MM.1S (cell line): ENCODE results near the gene PLA2G4B.

Source experiments
- DNase-seq: peaks from one replicate; pipeline ENCODE4 v3.0.0-alpha.2; 2015
- H2AFZ ChIP-seq: fragments of 300-600 bp; sonication (generic); 2 replicates; pipeline ENCODE4 v1.6.0; 2016; ENCODE audit warnings: antibody characterized with exemption, low read length
- H3F3A ChIP-seq: fragments of 300-600 bp; sonication (generic); 2 replicates; pipeline ENCODE4 v1.6.1; 2016; ENCODE audit warnings: mild to moderate bottlenecking, antibody characterized with exemption, low read length, moderate library complexity, mixed read lengths; ENCODE audit not compliant: insufficient read depth
- H3K27ac ChIP-seq: fragments of 300-600 bp; sonication (generic); 2 replicates; pipeline ENCODE4 v1.5.1; 2016; ENCODE audit warnings: mild to moderate bottlenecking, low read length
- H3K27me3 ChIP-seq: fragments of 300-600 bp; sonication (generic); replicated peaks from 2 replicates; pipeline ENCODE4 v1.6.0; 2016; ENCODE audit warnings: low read length; ENCODE audit not compliant: insufficient read depth
- H3K36me3 ChIP-seq: fragments of 300-600 bp; sonication (generic); replicated peaks from 2 replicates; pipeline ENCODE4 v1.6.1; 2016; ENCODE audit warnings: mild to moderate bottlenecking, low read length, mixed read lengths; ENCODE audit not compliant: insufficient read depth
- H3K4me1 ChIP-seq: fragments of 300-600 bp; sonication (generic); 2 replicates; pipeline ENCODE4 v1.6.1; 2016; ENCODE audit warnings: low read length, mixed read lengths
- H3K4me2 ChIP-seq: fragments of 300-600 bp; sonication (generic); 2 replicates; pipeline ENCODE4 v1.6.0; 2016; ENCODE audit warnings: low read depth, low read length
- H3K4me3 ChIP-seq: fragments of 300-600 bp; sonication (generic); 2 replicates; pipeline ENCODE4 v1.5.1; 2016; ENCODE audit warnings: low read length, mixed read lengths
- H3K79me2 ChIP-seq: fragments of 300-600 bp; sonication (generic); 2 replicates; pipeline ENCODE4 v1.6.1; 2016; ENCODE audit warnings: mixed run types, low read length, mixed read lengths
- H3K9ac ChIP-seq: fragments of 300-600 bp; sonication (generic); 2 replicates; pipeline ENCODE4 v1.6.1; 2016; ENCODE audit warnings: low read length, mixed read lengths
- H3K9me2 ChIP-seq: fragments of 300-600 bp; sonication (generic); replicated peaks from 2 replicates; pipeline ENCODE4 v1.6.1; 2016; ENCODE audit warnings: mild to moderate bottlenecking, low read length, mixed read lengths; ENCODE audit not compliant: insufficient read depth
- H3K9me3 ChIP-seq: fragments of 300-600 bp; sonication (generic); replicated peaks from 2 replicates; pipeline ENCODE4 v1.6.1; 2016; ENCODE audit warnings: mild to moderate bottlenecking, low read length, mixed read lengths; ENCODE audit not compliant: insufficient read depth
- H4K20me1 ChIP-seq: fragments of 300-600 bp; sonication (generic); 2 replicates; pipeline ENCODE4 v1.6.1; 2016; ENCODE audit warnings: mild to moderate bottlenecking, low read length, moderate library complexity, mixed read lengths; ENCODE audit not compliant: insufficient read depth
- CTCF ChIP-seq: fragments of 300-600 bp; sonication (generic); IDR thresholded peaks from 2 replicates; pipeline ENCODE4 v1.5.1; 2016; ENCODE audit warnings: antibody characterized with exemption, low read length, mixed read lengths
- EZH2 ChIP-seq: fragments of 300-600 bp; sonication (generic); optimal IDR thresholded peaks from 2 replicates; pipeline ENCODE3; 2017; ENCODE audit warnings: low read depth, mild to moderate bottlenecking, antibody characterized with exemption, low read length, mixed read lengths
- EZH2phosphoT487 ChIP-seq: fragments of 300-600 bp; sonication (generic); IDR thresholded peaks from 2 replicates; pipeline ENCODE4 v1.6.1; 2018; ENCODE audit warnings: antibody characterized with exemption, low read length

Gene PLA2G4B

GRCh38 chr15:41865490-41866055 is 26.9 kb downstream of the PLA2G4B start:
- no peaks in the 10 kb centered on the region for H4K20me1 ChIP-seq
- no peak for DNase-seq
- H3K9ac ChIP-seq: no peak overlapping the region
- no peak overlapping the region for H2AFZ ChIP-seq
- H3K4me3 ChIP-seq: no peak overlapping the region
- TF ChIP-seq EZH2phosphoT487: no peak
- no peak for TF ChIP-seq CTCF
- TF ChIP-seq EZH2: no peak
- H3F3A ChIP-seq: no peaks in the 10 kb centered on the region
- no peak overlapping the region for H3K4me2 ChIP-seq
- peaks cover 82% of the 10 kb centered on the region for H3K27me3 ChIP-seq
- no peaks in the 10 kb centered on the region for H3K9me2 ChIP-seq
- no peaks in the 10 kb centered on the region for H3K36me3 ChIP-seq
- no peaks in the 10 kb centered on the region for H3K9me3 ChIP-seq
- no peak overlapping the region for H3K27ac ChIP-seq
- no peaks in the 10 kb centered on the region for H3K79me2 ChIP-seq
- H3K4me1 ChIP-seq: no peaks in the 10 kb centered on the region

DNA sequence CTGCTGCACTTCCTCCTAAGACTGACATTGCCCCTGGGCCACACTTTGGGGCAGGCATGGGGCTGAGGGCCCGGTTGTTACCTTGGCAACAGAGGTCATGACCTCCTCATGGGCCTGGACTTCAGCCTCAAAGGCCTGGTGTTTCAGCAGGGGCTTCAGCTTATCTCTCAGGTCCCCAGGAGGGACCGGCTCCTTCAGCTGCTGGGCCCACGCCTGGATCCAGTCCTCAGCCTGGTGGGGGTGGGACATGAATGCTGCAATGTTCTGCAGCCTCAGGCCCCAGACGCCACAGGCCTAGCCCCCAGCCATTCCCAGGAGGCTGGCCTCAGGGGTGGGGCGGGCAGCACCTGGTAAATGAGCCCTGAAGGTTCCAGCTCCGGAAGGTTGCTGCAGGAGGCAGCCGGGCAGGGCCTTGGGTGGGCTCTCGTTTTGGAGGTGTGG is 27.6 kb downstream of the PLA2G4B start:
- H2AFZ ChIP-seq: no peak overlapping the region
- no peaks in the 10 kb centered on the region for H3F3A ChIP-seq
- H3K79me2 ChIP-seq: no peaks in the 10 kb centered on the region
- no peaks in the 10 kb centered on the region for H3K4me1 ChIP-seq
- no peak for DNase-seq
- H3K4me2 ChIP-seq: no peak overlapping the region
- no peak for TF ChIP-seq EZH2
- TF ChIP-seq EZH2phosphoT487: no peak
- no peak for TF ChIP-seq CTCF
- H3K9me2 ChIP-seq: no peaks in the 10 kb centered on the region
- H3K9ac ChIP-seq: no peak overlapping the region
- H4K20me1 ChIP-seq: no peaks in the 10 kb centered on the region
- no peak overlapping the region for H3K27ac ChIP-seq
- H3K4me3 ChIP-seq: no peak overlapping the region
- peaks cover 89% of the 10 kb centered on the region for H3K27me3 ChIP-seq
- no peaks in the 10 kb centered on the region for H3K9me3 ChIP-seq
- H3K36me3 ChIP-seq: no peaks in the 10 kb centered on the region

DNA sequence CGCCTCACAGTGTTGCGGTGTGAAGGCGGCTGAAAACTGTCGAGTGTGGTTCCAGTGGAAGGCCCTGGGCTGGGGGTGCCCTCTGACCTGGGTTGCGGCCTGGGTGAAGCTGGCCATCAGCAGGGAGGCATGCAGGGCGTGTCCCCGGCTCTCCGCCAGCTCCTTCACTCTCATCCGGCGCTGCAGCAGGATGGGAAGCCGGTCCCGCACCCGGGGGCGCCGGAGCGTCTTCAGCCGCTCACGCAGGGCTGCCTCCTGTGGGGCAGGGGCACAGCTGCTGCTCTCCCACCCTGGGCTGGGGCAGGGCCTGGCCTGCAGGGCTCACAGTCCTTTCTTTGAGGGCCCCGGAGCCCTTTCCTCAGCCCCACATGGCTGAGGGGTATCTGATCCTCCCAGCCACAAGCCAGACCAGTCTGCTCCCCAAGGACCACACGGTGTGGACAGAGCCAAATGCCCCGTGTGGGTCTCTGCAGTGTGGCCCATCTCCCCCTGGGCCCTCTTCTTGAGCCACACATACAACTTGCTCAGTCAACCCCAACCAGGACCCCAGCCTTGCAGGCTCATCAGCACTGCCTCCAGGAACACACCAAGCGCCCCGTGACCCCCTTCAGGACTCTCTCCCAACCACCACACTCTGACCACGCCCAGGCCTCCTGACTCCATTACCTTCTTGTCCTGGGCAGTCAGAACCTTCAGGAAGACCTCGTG is 28.4 kb downstream of the PLA2G4B start:
- H3K4me2 ChIP-seq: no peak overlapping the region
- no peak overlapping the region for H3K9ac ChIP-seq
- H3K36me3 ChIP-seq: no peaks in the 10 kb centered on the region
- no peaks in the 10 kb centered on the region for H3K4me1 ChIP-seq
- no peaks in the 10 kb centered on the region for H3K79me2 ChIP-seq
- no peaks in the 10 kb centered on the region for H3K9me2 ChIP-seq
- DNase-seq: no peak
- H3K9me3 ChIP-seq: no peaks in the 10 kb centered on the region
- no peaks in the 10 kb centered on the region for H4K20me1 ChIP-seq
- no peak overlapping the region for H2AFZ ChIP-seq
- no peak overlapping the region for H3K27ac ChIP-seq
- no peak overlapping the region for H3K4me3 ChIP-seq
- TF ChIP-seq EZH2phosphoT487: no peak
- TF ChIP-seq CTCF: no peak
- no peak for TF ChIP-seq EZH2
- peaks cover 88% of the 10 kb centered on the region for H3K27me3 ChIP-seq
- no peaks in the 10 kb centered on the region for H3F3A ChIP-seq
